Motor neuron (in vitro differentiated cells): ENCODE results near the gene ZNF831. TPM values are rescaled to one million over a fixed set of nuclear protein-coding genes. Genes with fewer than 3 reads are reported as not detected.
A peak's percentile ranks its signal among the peaks of the same experiment; 100 is the strongest.

Experiments
- ATAC-seq, 8 experiments: fragments of 200-7000 bp; cut with Tn5 transposase; replicated peaks in 6 of 8; 2 replicates each; pipeline ENCODE4 v1.8.0; 2021; ENCODE audit warnings: mild to moderate bottlenecking in 8 of 8, moderate library complexity in 8 of 8
- H3K27ac ChIP-seq, 2 donors: fragments of 250-450 bp; sonication (Bioruptor Pico); 2 replicates each; pipeline ENCODE4 v1.9.0; 2021; ENCODE audit warnings: antibody characterized with exemption in 2 of 2, mild to moderate bottlenecking in 2 of 2, moderate library complexity in 1 of 2
- H3K4me1 ChIP-seq, 2 donors: fragments of 250-450 bp; sonication (Bioruptor Pico); replicated peaks in 1 of 2; 2 replicates each; pipeline ENCODE4 v1.6.1; 2021; ENCODE audit warnings: antibody characterized with exemption in 2 of 2, mild to moderate bottlenecking in 2 of 2, moderate library complexity in 1 of 2
- H3K4me3 ChIP-seq, 5 donors: fragments of 250-450 bp; sonication (Bioruptor Pico); 2 replicates each; pipeline ENCODE4 v1.9.0; 2021; ENCODE audit warnings: antibody characterized with exemption in 5 of 5, mild to moderate bottlenecking in 5 of 5, moderate library complexity in 4 of 5
- WGBS, 10 experiments: fragments of 450-650 bp; shearing (Covaris generic); methylation state at CpG; one replicate each; pipeline ENCODE4 v1.0.0; 2022; 5-methylcytosine and 5-hydroxymethylcytosine counted together
- in situ Hi-C, 9 experiments: fragments of 400-800 bp; cut with MboI; loops; one replicate each; pipeline ENCODE4 v1.15.0; 2021; ENCODE audit warnings: low sequenced_read_pairs in 9 of 9, low pct_unique_long_range_greater_than_20kb in 2 of 9; ENCODE audit not compliant: unreplicated experiment in 9 of 9
- total RNA-seq, 8 experiments: library from RNA; unstranded; fragments of 300-600 nt; gene quantifications; 2 replicates each; pipeline versions ENCODE4 v1.2.3 to v1.2.4, GENCODE V29; 2022

ZNF831 gene
- total RNA-seq, 8 experiments from 2014 or later, result 0.09 to 0.66 (median 0.12) TPM

DNA sequence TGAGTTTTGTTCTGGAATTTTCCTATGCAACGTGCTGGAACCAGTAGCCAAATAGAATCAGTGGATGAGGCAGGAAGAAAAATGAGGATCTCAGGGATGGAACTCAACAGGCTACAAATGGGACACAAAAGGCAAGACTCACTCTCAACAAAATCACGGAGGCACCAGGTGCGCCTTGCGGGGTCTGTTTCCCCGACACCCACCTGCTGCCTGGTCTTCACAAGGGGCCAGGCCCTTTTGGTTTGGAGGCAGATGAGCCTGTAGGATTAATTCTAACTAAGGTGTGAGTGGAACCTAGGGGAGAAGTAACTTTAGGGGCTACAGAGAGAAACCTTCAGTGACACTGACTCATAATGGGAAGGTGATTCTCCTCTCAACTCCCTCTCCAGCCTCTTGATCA lies 56.5 kb downstream of the ZNF831 start:
- Histone ChIP-seq H3K4me3 (no peak overlapping the region), H3K4me1 (peaks cover 10 to 38% of the 10 kb centered on the region in 2 donors), H3K27ac (no peak overlapping the region)
- no peak for ATAC-seq
- 0 to 100% (median 86%) methylated on average over 1 to 5 of the region's 5 CpGs; no CpG with 5 or more reads in 3 of the 10 experiments for WGBS, 10 experiments
- in situ Hi-C loops, result loop anchor here in 8 of 9 experiments (10.0 to 25.0 kb wide), 3 partner anchors 158 to 358 kb away; partner anchors contain the start of genes GNAS (in 7 of the 8) and GNAS-AS1 (in 7 of the 8)

DNA sequence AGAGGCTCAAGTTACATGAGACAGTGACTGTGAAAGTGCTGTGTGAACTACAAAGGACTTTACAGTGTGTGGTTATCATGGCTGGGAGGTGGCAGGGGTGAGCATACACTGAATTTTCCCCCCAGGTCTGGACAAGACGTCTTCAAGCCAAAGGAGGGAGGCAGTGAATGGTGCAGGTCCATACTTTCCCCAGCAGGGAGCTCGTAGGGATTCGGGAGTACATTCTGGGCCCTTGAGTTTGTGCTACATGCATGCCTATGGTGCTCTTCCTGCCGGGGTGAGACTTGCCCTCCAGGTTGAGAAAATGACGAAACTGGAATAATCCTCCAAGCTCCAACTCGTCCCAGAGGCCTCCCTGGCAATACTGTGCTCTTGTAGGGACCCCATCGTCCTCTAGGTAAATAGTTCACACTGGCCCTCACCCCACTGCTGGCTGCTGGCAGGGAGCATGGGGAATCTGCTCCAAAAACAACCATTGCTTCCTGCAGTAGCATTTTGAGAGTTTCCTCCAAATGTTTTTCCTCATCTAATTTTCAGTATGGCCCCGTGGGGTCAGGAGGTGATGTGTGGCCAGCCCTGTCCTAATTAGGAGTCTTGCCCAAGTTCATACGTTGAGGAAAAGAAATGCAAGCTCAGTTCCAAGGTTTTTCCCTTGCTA lies 57.6 kb downstream of the ZNF831 start:
- WGBS, 10 experiments, result 0 to 100% (median 52%) methylated on average over 1 to 6 of the region's 9 CpGs; no CpG with 5 or more reads in 2 of the 10 experiments
- no peak overlapping the region for H3K4me3 ChIP-seq
- H3K27ac ChIP-seq, result no peak overlapping the region
- in situ Hi-C loops, result loop anchor here in 8 of 9 experiments (10.0 to 25.0 kb wide), 3 partner anchors 159 to 359 kb away; partner anchors contain the start of genes GNAS (in 7 of the 8) and GNAS-AS1 (in 7 of the 8)
- ATAC-seq, result no peak
- H3K4me1 ChIP-seq, result peaks cover 10 to 38% of the 10 kb centered on the region in 2 donors

DNA sequence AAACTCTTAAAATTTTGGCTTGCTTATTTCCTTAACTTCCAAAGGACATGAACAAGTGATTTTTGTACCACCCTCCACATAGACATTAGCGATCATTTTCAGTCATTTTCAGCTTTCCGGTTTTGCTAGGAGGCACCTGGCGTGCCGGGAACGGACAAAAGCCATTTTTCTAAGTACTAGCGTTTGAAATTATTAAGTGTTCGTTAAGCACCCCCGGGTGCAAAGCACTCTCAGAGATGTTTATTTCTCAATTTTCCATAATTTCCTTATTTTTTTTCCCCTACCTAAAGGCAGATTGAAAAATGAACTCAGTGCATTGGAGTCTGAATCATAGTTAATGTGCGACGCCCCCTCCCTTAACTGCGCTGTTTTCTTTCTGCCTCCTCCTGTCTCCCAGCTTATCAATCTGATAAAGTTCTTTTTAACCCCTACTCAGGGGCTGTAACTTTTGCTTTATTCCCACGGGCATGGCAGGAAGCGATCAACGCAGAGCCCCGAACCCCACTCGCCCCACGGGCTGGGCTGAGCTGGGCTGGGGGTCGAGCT lies 58.2 kb downstream of the ZNF831 start:
- ATAC-seq, result no peak
- Histone ChIP-seq H3K4me1 (peaks cover 10 to 38% of the 10 kb centered on the region in 2 donors), H3K4me3 (peak overlapping the region; percentile 28 to 40 (median 30)), H3K27ac (no peak overlapping the region)
- 8 to 96% (median 64%) methylated on average over 2 to 12 of the region's 18 CpGs for WGBS, 10 experiments
- in situ Hi-C loops, result loop anchor here in 8 of 9 experiments (10.0 to 25.0 kb wide), 3 partner anchors 159 to 359 kb away; partner anchors contain the start of genes GNAS (in 7 of the 8) and GNAS-AS1 (in 7 of the 8)

DNA sequence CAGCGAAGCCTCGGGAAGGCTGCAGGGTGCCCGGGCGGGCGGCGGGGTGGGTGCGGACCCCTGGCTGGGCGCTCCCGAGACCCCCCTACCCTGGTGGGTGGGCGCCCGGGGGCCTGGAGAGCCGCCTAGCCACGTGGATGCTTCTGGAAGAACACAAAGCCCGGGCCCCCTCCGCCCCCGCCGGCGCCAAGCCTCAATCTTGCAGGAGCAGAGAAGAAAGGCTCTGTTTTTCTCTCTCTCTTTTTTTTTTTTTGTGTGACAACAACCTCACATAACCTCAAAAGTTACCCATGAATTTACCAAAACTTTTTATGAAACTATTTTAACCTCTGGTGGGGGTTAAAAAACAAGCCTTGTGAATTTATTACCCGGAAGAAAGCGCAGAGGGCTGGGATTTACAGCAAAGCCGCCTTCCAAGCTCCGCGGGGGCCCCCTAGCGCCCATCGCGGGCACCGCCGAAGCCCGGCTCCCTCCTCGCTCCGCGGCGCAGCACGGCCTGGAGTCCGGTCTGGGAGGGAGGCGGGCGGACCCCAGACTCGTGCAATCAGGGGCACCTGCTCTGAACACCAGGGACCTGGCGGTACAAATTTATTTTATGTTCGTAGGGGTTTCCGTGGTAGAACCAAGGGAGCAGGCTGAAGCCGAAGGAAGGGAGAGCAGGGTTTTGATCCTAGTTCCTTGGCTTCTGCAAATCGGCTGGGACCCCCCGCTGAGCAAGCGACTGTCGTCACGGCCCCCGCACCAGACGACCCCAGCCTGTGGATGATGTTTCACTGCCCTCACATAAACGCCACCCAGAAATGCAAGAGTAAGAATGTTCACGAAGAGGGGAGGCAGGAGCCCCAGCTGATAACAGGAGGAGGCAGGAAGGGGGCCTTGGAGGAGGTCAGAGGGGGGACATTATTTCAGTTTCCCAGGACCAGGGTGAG lies 58.9 kb downstream of the ZNF831 start:
- 0 to 19% (median 0%) methylated on average over 1 to 12 of the region's 51 CpGs; no CpG with 5 or more reads in 2 of the 10 experiments for WGBS, 10 experiments
- no peak overlapping the region for H3K27ac ChIP-seq
- in situ Hi-C loops, result loop anchor here in 8 of 9 experiments (10.0 to 25.0 kb wide), 3 partner anchors 160 to 360 kb away; partner anchors contain the start of genes GNAS (in 7 of the 8) and GNAS-AS1 (in 7 of the 8)
- H3K4me1 ChIP-seq, result peaks cover 10 to 38% of the 10 kb centered on the region in 2 donors
- ATAC-seq, result peak; percentile 87 to 98 (median 90)
- peak overlapping the region; percentile 28 to 40 (median 30) for H3K4me3 ChIP-seq

DNA sequence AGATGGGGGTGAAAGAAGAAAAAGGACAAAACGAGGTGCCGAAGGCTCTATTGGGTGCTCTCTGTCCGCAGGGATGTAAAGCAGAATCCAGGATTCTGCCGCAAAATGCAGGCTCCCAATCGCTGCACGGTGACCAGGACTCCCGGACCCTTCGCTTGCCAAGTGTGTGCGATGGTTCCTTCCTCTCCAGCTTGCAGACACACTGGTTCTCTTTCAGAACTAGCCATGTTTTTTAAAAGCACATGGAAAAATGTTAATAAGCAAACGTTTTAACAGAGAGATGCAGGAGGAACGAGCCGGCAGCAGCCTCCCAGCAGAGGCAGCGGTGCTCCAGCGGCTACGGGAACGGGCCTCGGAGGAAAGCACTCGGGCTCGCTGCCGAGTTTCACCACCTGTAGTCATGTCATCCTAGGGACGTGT lies 59.6 kb downstream of the ZNF831 start:
- in situ Hi-C loops, result loop anchor here in 8 of 9 experiments (10.0 to 25.0 kb wide), 3 partner anchors 161 to 361 kb away; partner anchors contain the start of genes GNAS (in 7 of the 8) and GNAS-AS1 (in 7 of the 8)
- H3K27ac ChIP-seq, result no peak overlapping the region
- WGBS, 10 experiments, result 5 to 65% (median 35%) methylated on average over 3 to 17 of the region's 21 CpGs; no CpG with 5 or more reads in 2 of the 10 experiments
- H3K4me1 ChIP-seq, result peaks cover 4 to 32% of the 10 kb centered on the region in 2 donors
- peak overlapping the region; percentile 28 to 40 (median 30) for H3K4me3 ChIP-seq
- peak in 6 of 8 experiments; percentile 5 to 52 (median 44) for ATAC-seq

DNA sequence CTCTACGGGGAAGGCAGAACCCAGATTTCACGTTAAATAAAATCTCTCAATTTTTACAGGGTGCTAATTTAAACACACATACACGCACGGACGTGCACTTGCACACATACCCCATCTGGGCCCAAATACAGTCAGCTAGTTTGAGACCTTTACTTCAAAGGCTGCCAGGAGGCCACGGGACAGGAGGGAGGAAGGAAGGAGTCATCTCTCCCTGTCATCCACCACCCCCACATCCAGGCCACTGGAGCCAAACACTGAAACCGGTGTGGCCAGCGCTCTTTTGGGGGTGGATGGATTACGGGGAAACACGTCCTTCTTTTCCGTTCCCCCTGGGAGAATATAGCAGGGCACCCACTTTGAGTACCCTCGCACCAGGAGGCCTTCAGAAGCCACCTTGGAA lies 60.1 kb downstream of the ZNF831 start:
- Histone ChIP-seq H3K4me1 (peaks cover 4 to 30% of the 10 kb centered on the region in 2 donors), H3K4me3 (no peak overlapping the region), H3K27ac (no peak overlapping the region)
- in situ Hi-C loops, result loop anchor here in 8 of 9 experiments (10.0 to 25.0 kb wide), 3 partner anchors 161 to 361 kb away; partner anchors contain the start of genes GNAS (in 7 of the 8) and GNAS-AS1 (in 7 of the 8)
- no peak for ATAC-seq
- 60 to 94% (median 88%) methylated on average over 1 to 5 of the region's 12 CpGs; no CpG with 5 or more reads in 3 of the 10 experiments for WGBS, 10 experiments

DNA sequence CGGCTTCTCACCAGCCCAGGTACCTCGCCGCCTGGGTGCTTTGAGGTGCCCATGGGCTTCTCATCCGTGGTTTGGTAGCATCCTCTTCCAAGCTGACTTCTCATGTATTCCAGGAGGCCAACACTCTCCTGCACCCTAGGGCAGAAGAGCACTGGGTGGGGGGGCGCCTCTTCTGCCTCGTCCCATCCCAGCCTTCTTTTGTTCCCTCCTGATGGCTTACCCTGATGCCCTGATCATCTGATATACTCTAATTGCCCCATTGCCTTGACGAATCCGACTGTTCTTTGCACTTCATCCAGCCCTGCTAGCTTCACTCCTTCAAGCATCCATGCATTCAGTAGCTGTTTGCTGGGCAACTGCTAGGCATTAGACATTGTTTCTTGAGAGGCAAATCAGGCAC lies 60.6 kb downstream of the ZNF831 start:
- WGBS, 10 experiments, result 7 to 83% (median 43%) methylated on average over 1 to 4 of the region's 8 CpGs; no CpG with 5 or more reads in 3 of the 10 experiments
- H3K4me1 ChIP-seq, result peaks cover 4 to 26% of the 10 kb centered on the region in 2 donors
- no peak overlapping the region for H3K27ac ChIP-seq
- ATAC-seq, result no peak
- in situ Hi-C loops, result loop anchor here in 8 of 9 experiments (10.0 to 25.0 kb wide), 3 partner anchors 162 to 362 kb away; partner anchors contain the start of genes GNAS (in 7 of the 8) and GNAS-AS1 (in 7 of the 8)
- no peak overlapping the region for H3K4me3 ChIP-seq

DNA sequence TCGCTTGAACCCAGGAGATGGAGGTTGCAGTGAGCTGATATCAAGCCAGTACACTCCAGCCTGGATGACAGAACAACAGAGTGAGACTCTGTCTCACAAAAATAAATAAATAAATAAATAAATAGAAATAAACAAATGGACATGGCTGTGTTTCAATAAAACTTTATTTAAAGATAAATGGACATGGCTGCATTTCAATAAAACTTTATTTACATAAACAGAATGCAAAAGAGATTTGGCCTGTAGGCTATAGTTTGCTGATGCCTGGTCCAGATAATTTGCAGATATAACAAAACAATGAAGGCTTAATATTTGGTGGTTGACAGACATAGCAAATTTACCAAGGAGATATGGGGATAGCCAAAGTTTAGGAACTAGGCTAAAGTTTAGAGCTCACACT lies 66.8 kb downstream of the ZNF831 start:
- H3K4me1 ChIP-seq, result peaks cover 0 to 6% of the 10 kb centered on the region in 2 donors
- no peak overlapping the region for H3K27ac ChIP-seq
- no peak for ATAC-seq
- whole genome bisulfite sequencing, 10 experiments, result 0 to 100% (median 90%) methylated on average over 1 of the region's 1 CpG; no CpG with 5 or more reads in 4 of the 10 experiments
- in situ Hi-C loops, result loop anchor here in 1 of 9 experiments (25.0 kb wide), 1 partner anchor 368 kb away; the partner anchor contains the start of genes GNAS and GNAS-AS1
- H3K4me3 ChIP-seq, result no peak overlapping the region

DNA sequence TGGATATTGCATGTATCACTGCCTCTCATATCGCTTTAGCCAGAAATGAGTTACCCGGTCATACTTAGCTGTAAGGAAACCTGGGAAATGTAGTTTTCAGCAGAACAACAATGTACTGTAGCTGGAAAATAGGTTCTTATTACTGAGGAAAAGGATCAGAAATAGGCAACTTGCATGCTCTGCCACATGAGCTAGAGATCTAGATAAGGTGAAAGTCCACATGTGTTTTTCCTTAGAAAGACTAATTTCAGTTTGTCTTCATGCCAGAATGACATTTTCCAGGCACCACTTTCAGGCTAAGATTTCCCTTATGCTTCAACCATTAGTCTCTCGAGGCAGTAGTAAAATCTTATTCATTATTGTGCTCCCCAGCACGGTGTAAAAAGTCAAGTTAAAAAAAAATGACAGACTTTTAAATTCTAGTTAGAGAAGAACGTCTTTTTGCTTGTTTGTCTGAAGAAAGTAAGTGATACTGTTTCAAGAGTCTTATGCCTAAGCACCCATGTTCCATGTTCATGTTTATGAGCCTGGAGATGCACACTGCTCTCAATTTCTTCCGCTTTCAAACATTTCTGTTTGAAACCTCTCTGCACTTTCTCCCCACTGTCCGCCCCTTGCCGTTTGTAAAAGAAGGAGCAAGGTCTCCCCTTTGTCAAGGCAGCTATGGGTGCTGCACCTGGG lies 67.6 kb downstream of the ZNF831 start:
- no peak overlapping the region for H3K4me3 ChIP-seq
- peaks cover 0 to 6% of the 10 kb centered on the region in 2 donors for H3K4me1 ChIP-seq
- in situ Hi-C loops, result loop anchor here in 1 of 9 experiments (25.0 kb wide), 1 partner anchor 369 kb away; the partner anchor contains the start of genes GNAS and GNAS-AS1
- no peak for ATAC-seq
- H3K27ac ChIP-seq, result no peak overlapping the region
- 9 to 81% (median 64%) methylated on average over 2 to 8 of the region's 8 CpGs for WGBS, 10 experiments

DNA sequence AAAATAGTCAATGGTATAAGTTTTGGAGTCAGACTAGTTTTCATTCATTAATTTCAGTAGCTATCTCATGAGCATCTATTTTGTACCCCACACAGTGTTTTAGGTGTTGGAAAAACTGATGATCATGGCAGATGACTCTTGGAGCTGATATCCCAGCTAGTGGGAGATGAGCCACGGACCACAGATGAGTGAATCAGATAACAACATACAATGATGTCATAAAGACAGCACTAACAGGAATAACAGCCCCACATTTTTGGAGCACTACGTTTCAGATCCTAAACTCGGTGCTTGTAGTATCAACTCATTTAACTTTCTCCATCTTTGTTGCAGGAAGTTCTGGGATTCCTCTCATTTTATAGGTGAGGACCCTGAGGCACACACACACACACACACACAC lies 69.0 kb downstream of the ZNF831 start:
- 0 to 100% (median 71%) methylated on average over 1 to 3 of the region's 3 CpGs; no CpG with 5 or more reads in 4 of the 10 experiments for WGBS, 10 experiments
- ATAC-seq, result no peak
- H3K27ac ChIP-seq, result no peak overlapping the region
- in situ Hi-C loops, result loop anchor here in 1 of 9 experiments (25.0 kb wide), 1 partner anchor 370 kb away; the partner anchor contains the start of genes GNAS and GNAS-AS1
- H3K4me1 ChIP-seq, result peaks cover 0 to 6% of the 10 kb centered on the region in 2 donors
- H3K4me3 ChIP-seq, result no peak overlapping the region

DNA sequence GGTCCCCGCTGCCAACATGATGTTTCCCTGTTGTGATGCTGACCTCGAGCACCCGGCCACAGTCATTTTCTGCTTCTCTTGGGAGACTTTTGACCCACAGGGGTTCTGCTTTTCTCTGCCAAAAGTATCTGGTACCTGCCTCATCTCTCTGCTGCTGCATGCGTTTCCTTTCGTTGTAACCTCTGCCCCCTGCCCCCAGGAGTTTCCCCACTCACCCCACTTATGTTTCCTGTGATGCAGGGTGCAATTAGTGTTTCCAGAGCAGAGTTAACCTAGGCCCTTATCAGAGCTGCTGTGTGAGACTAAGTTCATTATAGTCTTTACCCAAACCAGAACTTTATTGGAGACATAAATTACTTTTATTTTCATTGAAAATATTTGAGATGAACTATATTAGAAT lies 71.6 kb downstream of the ZNF831 start:
- in situ Hi-C loops, result loop anchor here in 1 of 9 experiments (25.0 kb wide), 1 partner anchor 373 kb away; the partner anchor contains the start of genes GNAS and GNAS-AS1
- no peak overlapping the region for H3K27ac ChIP-seq
- 40 to 100% (median 92%) methylated on average over 1 to 3 of the region's 5 CpGs; no CpG with 5 or more reads in 3 of the 10 experiments for WGBS, 10 experiments
- no peak overlapping the region for H3K4me3 ChIP-seq
- no peak for ATAC-seq
- H3K4me1 ChIP-seq, result peaks cover 0 to 6% of the 10 kb centered on the region in 2 donors
